ENCODE measurements around the gene CFAP100. TPM values are rescaled to one million over a fixed set of nuclear protein-coding genes. Genes with fewer than 3 reads are reported as not detected.
A peak's percentile ranks its signal among the peaks of the same experiment; 100 is the strongest.

The CFAP100 gene
- total RNA-seq, 1 donor from 2014 or later = 4.3 TPM

DNA sequence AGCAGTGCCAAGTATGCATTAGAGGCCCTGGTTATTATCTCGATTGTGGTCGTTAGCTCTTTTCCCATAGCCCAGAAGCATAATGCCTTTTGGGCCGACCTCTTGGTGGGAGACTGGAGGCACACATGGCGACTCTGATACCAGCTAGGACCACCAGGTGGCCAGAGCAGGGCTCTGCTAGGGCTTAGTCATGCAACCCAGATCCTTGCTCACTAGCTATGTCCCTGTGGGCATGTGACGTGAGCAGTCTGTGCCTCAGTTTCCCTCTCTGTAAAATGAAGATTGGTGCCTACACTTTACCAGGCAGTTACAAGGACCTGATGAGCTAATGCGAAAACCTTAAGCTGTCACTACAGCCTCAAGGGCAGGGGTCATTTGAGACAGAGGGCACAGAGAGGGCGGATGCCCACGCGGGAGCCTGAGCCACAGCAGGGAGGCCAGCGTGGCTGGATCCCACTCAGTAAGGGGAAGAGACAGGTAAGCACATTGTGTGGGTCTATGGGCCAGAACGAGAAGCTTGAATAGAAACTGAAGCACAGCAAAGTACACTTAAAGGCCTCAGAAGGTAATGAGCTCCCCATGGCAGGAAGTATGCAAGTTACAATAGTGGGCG, 46.3 kb upstream of the CFAP100 start:
- Mint-ChIP-seq H3K27ac (no peak overlapping the region), H3K27me3 (no peaks in the 10 kb centered on the region)

DNA sequence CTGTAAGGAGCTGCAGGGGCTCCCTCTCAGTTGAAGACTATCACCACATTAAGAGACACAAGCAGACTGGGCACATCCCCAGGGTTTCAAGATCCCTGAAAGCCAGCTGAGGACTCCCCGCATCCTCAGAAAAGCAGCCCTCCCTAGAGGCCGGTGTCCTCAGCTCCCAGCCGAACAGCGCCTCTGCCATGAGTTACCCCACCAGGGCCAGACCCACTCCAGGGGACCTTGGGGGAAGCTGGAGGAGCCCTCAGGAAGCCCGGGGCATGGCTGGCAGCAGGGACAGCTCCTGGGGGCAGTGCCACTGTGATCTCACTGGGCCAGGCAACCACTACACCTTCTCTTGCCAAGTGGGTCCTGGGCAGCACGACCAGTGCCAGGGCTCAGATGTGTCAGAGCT, 45.6 kb upstream of the CFAP100 start:
- TF ChIP-seq CTCF (conservative IDR thresholded peaks at IDR 0.05) = no peak
- DNase-seq (ENCODE audit: extremely low spot score, unreplicated experiment) = no peak
- no peaks in the 10 kb centered on the region for H3K27me3 Mint-ChIP-seq
- no peak overlapping the region for H3K27ac Mint-ChIP-seq
- no peak overlapping the region for H3K4me3 Mint-ChIP-seq
- H3K36me3 Mint-ChIP-seq = no peaks in the 10 kb centered on the region
- H3K4me1 Mint-ChIP-seq (ENCODE audit: unreplicated experiment) = no peaks in the 10 kb centered on the region
- H3K9me3 Mint-ChIP-seq = no peaks in the 10 kb centered on the region

More for the DNA sequence above, 46.3 kb upstream of the CFAP100 start:
- no peak for DNase-seq (ENCODE audit: extremely low spot score, unreplicated experiment)
- Mint-ChIP-seq H3K4me3 (no peak overlapping the region), H3K36me3 (no peaks in the 10 kb centered on the region), H3K4me1 (ENCODE audit: unreplicated experiment) (no peaks in the 10 kb centered on the region), H3K9me3 (no peaks in the 10 kb centered on the region)
- peak; percentile 66 for TF ChIP-seq CTCF (conservative IDR thresholded peaks at IDR 0.05)

GRCh38 chr3:126349611-126350501, 44.9 kb upstream of the CFAP100 start:
- Mint-ChIP-seq H3K27me3 (no peaks in the 10 kb centered on the region), H3K27ac (no peak overlapping the region), H3K9me3 (no peaks in the 10 kb centered on the region), H3K4me1 (ENCODE audit: unreplicated experiment) (no peaks in the 10 kb centered on the region), H3K36me3 (no peaks in the 10 kb centered on the region), H3K4me3 (no peak overlapping the region)
- no peak for DNase-seq (ENCODE audit: extremely low spot score, unreplicated experiment)
- no peak for TF ChIP-seq CTCF (conservative IDR thresholded peaks at IDR 0.05)

DNA sequence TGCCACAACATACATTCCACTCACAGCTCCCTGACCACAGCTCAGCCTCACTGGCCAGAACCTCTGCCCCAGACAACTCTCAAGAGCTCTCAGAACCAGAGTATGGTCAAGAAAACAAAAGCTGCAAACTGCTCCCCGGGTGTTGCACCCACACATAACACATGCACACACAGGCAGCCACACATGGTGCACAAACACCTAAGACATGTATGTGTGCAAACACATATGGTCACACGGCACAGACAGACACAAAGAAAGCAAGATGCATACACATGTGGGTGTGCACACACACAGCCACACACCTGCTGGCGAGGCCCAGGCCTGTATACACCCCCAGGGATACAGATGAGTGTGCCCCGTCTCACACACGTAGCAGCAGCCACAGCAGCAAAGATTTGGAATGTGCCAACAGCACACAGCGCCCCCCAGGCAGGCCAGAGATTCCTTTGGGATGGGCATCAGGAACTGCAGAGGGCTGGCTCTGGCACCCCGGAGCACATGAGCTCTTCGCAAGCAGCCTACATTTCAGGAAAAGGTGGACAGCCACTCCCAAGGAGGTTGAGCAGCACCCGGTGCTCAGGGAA, 44.1 kb upstream of the CFAP100 start:
- no peaks in the 10 kb centered on the region for H3K36me3 Mint-ChIP-seq
- H3K27ac Mint-ChIP-seq = no peak overlapping the region
- no peak for DNase-seq (ENCODE audit: extremely low spot score, unreplicated experiment)
- no peaks in the 10 kb centered on the region for H3K9me3 Mint-ChIP-seq
- H3K4me1 Mint-ChIP-seq (ENCODE audit: unreplicated experiment) = peaks cover 5% of the 10 kb centered on the region
- no peak for TF ChIP-seq CTCF (conservative IDR thresholded peaks at IDR 0.05)
- no peak overlapping the region for H3K4me3 Mint-ChIP-seq
- H3K27me3 Mint-ChIP-seq = peaks cover 4% of the 10 kb centered on the region

DNA sequence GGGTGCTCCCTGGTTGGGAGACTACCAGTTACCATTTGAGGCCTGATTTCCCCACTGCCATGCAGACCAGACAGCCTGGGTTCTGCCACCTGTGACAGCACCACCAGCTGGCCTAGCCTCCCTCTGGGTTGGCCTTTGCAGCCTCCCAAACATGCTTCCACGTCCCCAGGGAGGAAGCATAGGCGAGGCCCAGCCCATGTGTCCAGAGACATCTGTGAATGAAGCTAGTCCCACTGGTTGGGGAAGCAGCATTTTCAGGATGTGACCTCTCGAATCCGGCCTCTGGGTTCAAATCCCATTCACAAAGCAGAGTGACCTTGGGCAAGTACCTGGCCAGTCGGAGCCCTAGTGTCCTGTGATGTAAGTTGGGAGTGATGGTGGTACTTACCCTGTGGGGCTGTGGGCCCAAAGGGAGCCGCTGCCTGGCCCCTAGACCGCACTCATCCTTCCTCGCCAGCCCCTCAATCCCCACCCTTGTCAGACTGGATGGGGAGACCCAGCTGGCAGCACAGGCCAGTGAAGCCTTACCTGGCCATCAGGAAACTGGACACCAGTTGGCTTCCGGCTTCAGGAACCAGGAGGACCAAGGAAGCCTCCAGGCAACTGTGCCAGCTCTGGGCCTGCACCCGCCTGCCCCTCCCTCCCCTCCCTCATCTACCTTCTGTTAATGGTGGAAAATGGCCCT, 43.5 kb upstream of the CFAP100 start:
- H3K9me3 Mint-ChIP-seq = no peaks in the 10 kb centered on the region
- peaks cover 6% of the 10 kb centered on the region for H3K27me3 Mint-ChIP-seq
- H3K36me3 Mint-ChIP-seq = no peaks in the 10 kb centered on the region
- peaks cover 6% of the 10 kb centered on the region for H3K4me1 Mint-ChIP-seq (ENCODE audit: unreplicated experiment)
- no peak for TF ChIP-seq CTCF (conservative IDR thresholded peaks at IDR 0.05)
- H3K27ac Mint-ChIP-seq = no peak overlapping the region
- DNase-seq (ENCODE audit: extremely low spot score, unreplicated experiment) = no peak
- H3K4me3 Mint-ChIP-seq = no peak overlapping the region

Measured in type B pancreatic cell (in vitro differentiated cells).